Subcutaneous abdominal adipose tissue (tissue), 5 donors: ENCODE measurements around the gene GREB1L.

ENCODE experiments used
- H3K27ac ChIP-seq: one replicate; pipeline ENCODE4 v1.7.0; 2013; ENCODE audit warnings: low read depth, mild to moderate bottlenecking, inconsistent platforms, low read length, moderate library complexity
- H3K27me3 ChIP-seq, 5 donors: one replicate each; pipeline ENCODE4 v1.7.0; 2013; ENCODE audit warnings: low read length in 5 of 5, inconsistent platforms in 1 of 5; ENCODE audit not compliant: control insufficient read depth in 5 of 5, insufficient read depth in 4 of 5
- H3K36me3 ChIP-seq, 5 donors: one replicate each; pipeline ENCODE4 v1.7.0; 2013; ENCODE audit warnings: low read length in 5 of 5; ENCODE audit not compliant: control insufficient read depth in 5 of 5, insufficient read depth in 5 of 5
- H3K4me1 ChIP-seq, 5 donors: one replicate each; pipeline ENCODE4 v1.7.0; 2013; ENCODE audit warnings: low read length in 5 of 5, mild to moderate bottlenecking in 3 of 5, moderate library complexity in 1 of 5; ENCODE audit not compliant: control insufficient read depth in 5 of 5, insufficient read depth in 5 of 5
- H3K4me3 ChIP-seq, 5 donors: one replicate each; pipeline ENCODE4 v1.7.0; 2013; ENCODE audit warnings: low read length in 5 of 5, low read depth in 1 of 5
- H3K9ac ChIP-seq, 5 donors: one replicate each; pipeline ENCODE4 v1.7.0; 2013; ENCODE audit warnings: low read length in 5 of 5, mild to moderate bottlenecking in 4 of 5, moderate library complexity in 3 of 5
- H3K9me3 ChIP-seq, 5 donors: one replicate each; pipeline ENCODE4 v1.7.0; 2013; ENCODE audit warnings: low read length in 5 of 5; ENCODE audit not compliant: control insufficient read depth in 5 of 5
- donor health status: healthy.
- donor health status: healthy.
- donor health status: healthy.
- donor health status: healthy.
- donor health status: healthy.

The GREB1L gene

DNA sequence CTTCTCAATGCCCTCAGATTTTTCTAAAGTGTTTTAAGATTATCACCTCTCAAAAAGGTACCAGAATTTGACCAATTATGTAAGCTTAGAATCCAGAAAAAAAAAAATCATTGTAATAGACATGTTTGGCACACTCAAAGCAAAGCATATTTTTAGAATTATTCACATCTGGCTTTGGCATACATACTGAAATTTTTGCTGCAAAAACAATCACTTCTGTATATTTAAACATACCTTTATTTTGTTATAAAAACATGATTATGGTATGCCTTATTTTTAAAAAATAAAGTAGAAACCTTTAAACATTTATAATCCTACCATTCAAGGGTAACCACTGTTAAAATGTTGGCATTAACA lies 215.1 kb downstream of the GREB1L start:
- Histone ChIP-seq H3K27ac (no peak overlapping the region), H3K9me3 (no peaks in the 10 kb centered on the region), H3K27me3 (no peaks in the 10 kb centered on the region), H3K9ac (no peak overlapping the region), H3K4me3 (no peak overlapping the region), H3K36me3 (peaks cover 0 to 5% (median 0%) of the 10 kb centered on the region in 5 donors), H3K4me1 (peaks cover 0 to 10% (median 0%) of the 10 kb centered on the region in 5 donors)

GRCh38 chr18:21458310-21458709 lies 216.3 kb downstream of the GREB1L start:
- no peak overlapping the region for H3K9ac ChIP-seq
- no peak overlapping the region for H3K27ac ChIP-seq
- no peaks in the 10 kb centered on the region for H3K36me3 ChIP-seq
- no peaks in the 10 kb centered on the region for H3K9me3 ChIP-seq
- no peaks in the 10 kb centered on the region for H3K27me3 ChIP-seq
- H3K4me3 ChIP-seq, result no peak overlapping the region
- peaks cover 0 to 10% (median 0%) of the 10 kb centered on the region in 5 donors for H3K4me1 ChIP-seq

GRCh38 chr18:21458788-21459187 lies 216.8 kb downstream of the GREB1L start:
- H3K36me3 ChIP-seq, result no peaks in the 10 kb centered on the region
- H3K9ac ChIP-seq, result no peak overlapping the region
- no peak overlapping the region for H3K4me3 ChIP-seq
- H3K4me1 ChIP-seq, result peaks cover 0 to 13% (median 0%) of the 10 kb centered on the region in 5 donors
- no peaks in the 10 kb centered on the region for H3K9me3 ChIP-seq
- no peak overlapping the region for H3K27ac ChIP-seq
- no peaks in the 10 kb centered on the region for H3K27me3 ChIP-seq

DNA sequence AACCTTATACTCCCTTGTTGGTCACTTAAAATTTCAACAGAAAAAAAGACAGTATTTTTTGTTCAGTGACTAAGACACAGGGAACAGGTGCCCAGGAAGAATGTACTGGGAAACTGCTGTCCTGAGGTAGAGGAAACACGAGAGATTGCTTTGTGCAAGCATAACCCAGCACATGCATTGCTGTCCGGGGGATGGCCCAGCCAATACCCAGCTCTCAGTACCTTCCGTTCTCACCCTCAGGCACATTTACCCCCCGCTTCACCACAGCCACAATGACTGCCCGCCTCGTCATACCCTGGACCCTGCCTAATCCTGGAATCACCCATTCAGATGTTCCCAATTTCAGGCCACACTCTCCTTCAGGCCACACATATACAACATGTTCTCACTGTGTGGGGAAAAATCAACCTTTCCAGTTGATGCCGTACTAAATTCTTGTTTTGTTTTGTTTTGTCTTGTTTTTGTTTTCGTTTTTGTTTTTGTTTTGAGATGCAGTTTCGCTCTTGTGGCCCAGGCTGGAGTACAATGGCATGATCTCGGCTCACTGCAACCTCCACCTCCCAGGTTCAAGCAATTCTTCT lies 217.8 kb downstream of the GREB1L start:
- H3K36me3 ChIP-seq, result no peaks in the 10 kb centered on the region
- no peak overlapping the region for H3K9ac ChIP-seq
- H3K9me3 ChIP-seq, result no peaks in the 10 kb centered on the region
- H3K27me3 ChIP-seq, result no peaks in the 10 kb centered on the region
- no peak overlapping the region for H3K27ac ChIP-seq
- H3K4me3 ChIP-seq, result no peak overlapping the region
- peaks cover 0 to 13% (median 0%) of the 10 kb centered on the region in 5 donors for H3K4me1 ChIP-seq

- peaks cover 0 to 13% (median 0%) of the 10 kb centered on the region in 5 donors for H3K4me1 ChIP-seq
- no peaks in the 10 kb centered on the region for H3K27me3 ChIP-seq
- no peaks in the 10 kb centered on the region for H3K9me3 ChIP-seq
- no peak overlapping the region for H3K4me3 ChIP-seq
- H3K27ac ChIP-seq, result no peak overlapping the region
- no peak overlapping the region for H3K9ac ChIP-seq
- H3K36me3 ChIP-seq, result no peaks in the 10 kb centered on the region
These were observed 219.4 kb downstream of the GREB1L start for GRCh38 chr18:21461460-21461859.

DNA sequence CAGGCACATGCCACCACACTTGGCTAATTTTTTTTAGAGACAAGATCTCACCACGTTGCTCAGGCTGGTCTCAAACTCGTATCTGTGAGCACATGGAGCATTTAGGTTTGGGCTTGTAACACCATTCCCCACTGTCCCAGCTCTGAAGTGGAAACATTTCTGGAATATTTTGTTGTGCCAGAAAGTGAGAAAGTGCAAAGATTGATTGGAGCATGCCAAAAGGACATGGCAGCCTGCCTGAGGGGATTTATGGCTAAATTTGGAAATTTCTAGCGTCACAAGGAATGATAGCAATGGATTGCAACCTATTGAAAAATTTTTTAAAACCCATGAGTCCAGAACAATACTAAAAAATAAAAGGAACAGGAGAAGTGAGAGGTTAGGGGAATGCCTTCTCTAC lies 221.7 kb downstream of the GREB1L start:
- Histone ChIP-seq H3K4me3 (no peak overlapping the region), H3K27ac (no peak overlapping the region), H3K9me3 (no peaks in the 10 kb centered on the region), H3K27me3 (no peaks in the 10 kb centered on the region), H3K9ac (no peak overlapping the region), H3K36me3 (no peaks in the 10 kb centered on the region), H3K4me1 (peaks cover 0 to 6% (median 0%) of the 10 kb centered on the region in 5 donors)

- H3K36me3 ChIP-seq, result no peaks in the 10 kb centered on the region
- H3K4me3 ChIP-seq, result no peak overlapping the region
- H3K27ac ChIP-seq, result no peak overlapping the region
- H3K9me3 ChIP-seq, result no peaks in the 10 kb centered on the region
- H3K9ac ChIP-seq, result no peak overlapping the region
- H3K4me1 ChIP-seq, result peaks cover 0 to 3% (median 0%) of the 10 kb centered on the region in 5 donors
- no peaks in the 10 kb centered on the region for H3K27me3 ChIP-seq
These were observed 226.6 kb downstream of the GREB1L start for GRCh38 chr18:21468514-21469164.

- no peaks in the 10 kb centered on the region for H3K27me3 ChIP-seq
- no peaks in the 10 kb centered on the region for H3K36me3 ChIP-seq
- H3K9me3 ChIP-seq, result no peaks in the 10 kb centered on the region
- no peaks in the 10 kb centered on the region for H3K4me1 ChIP-seq
- H3K9ac ChIP-seq, result no peak overlapping the region
- no peak overlapping the region for H3K4me3 ChIP-seq
- H3K27ac ChIP-seq, result no peak overlapping the region
These were observed 230.7 kb downstream of the GREB1L start for GRCh38 chr18:21472741-21473140.

GRCh38 chr18:21474621-21475020 lies 232.6 kb downstream of the GREB1L start:
- Histone ChIP-seq H3K9ac (no peak overlapping the region), H3K4me3 (no peak overlapping the region), H3K9me3 (no peaks in the 10 kb centered on the region), H3K4me1 (no peaks in the 10 kb centered on the region), H3K36me3 (no peaks in the 10 kb centered on the region), H3K27me3 (no peaks in the 10 kb centered on the region), H3K27ac (no peak overlapping the region)

DNA sequence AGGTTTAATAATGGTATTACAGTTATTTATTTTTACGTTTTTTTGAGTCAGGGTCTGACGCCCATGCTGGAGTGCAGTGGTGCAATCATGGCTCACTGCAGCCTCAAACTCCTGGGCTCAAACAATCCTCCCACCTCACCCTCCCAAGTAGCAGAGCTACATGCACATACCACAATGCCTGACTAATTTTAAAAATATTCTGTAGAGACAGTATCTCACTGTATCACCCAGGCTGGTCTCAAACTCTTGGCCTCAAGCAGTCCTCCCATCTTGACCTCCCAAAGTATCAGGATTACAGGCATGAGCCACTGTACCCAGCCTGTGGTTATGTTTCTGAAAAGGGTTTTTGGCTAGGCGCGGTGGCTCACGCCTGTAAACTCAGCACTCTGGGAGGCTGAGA lies 237.7 kb downstream of the GREB1L start:
- Histone ChIP-seq H3K9me3 (no peaks in the 10 kb centered on the region), H3K27ac (no peak overlapping the region), H3K36me3 (no peaks in the 10 kb centered on the region), H3K4me1 (no peaks in the 10 kb centered on the region), H3K27me3 (no peaks in the 10 kb centered on the region), H3K4me3 (no peak overlapping the region), H3K9ac (no peak overlapping the region)
